WTC11 (cell line): ENCODE data around the gene CADM2. TPM values are rescaled to one million over a fixed set of nuclear protein-coding genes. Genes with fewer than 3 reads are reported as not detected.

ENCODE experiments used
- ATAC-seq: fragments of 200-7000 bp; cut with Tn5 transposase; 2 replicates; pipeline ENCODE4 v1.10.0; 2021; ENCODE audit warnings: mild to moderate bottlenecking, moderate library complexity
- CTCF ChIA-PET: fragments of 300-600 bp; sonication (Branson Sonifier 250); formaldehyde crosslinking; loops from one replicate; lab custom pipeline; 2021; ENCODE audit warnings: antibody characterized with exemption; lab: Charles Lee
- POLR2A ChIA-PET: fragments of 350-600 bp; sonication (Branson Sonifier 250); formaldehyde crosslinking; loops from one replicate; lab custom pipeline; 2021; ENCODE audit warnings: antibody characterized with exemption; lab: Charles Lee
- DNase-seq: peaks from one replicate; pipeline ENCODE4 v3.0.0; 2021; ENCODE audit warnings: low spot score
- H3K27ac Mint-ChIP-seq: 2 replicates; pipeline ENCODE4 v1.8.0; 2021; ENCODE audit warnings: mixed read lengths
- H3K27me3 Mint-ChIP-seq: 2 replicates; pipeline ENCODE4 v1.8.0; 2021; ENCODE audit warnings: low read depth, mild to moderate bottlenecking, moderate library complexity, mixed read lengths
- H3K36me3 Mint-ChIP-seq: 2 replicates; pipeline ENCODE4 v1.8.0; 2021; ENCODE audit warnings: mixed read lengths
- H3K4me1 Mint-ChIP-seq: 2 replicates; pipeline ENCODE4 v1.8.0; 2022; ENCODE audit warnings: mixed read lengths
- H3K4me3 Mint-ChIP-seq: 2 replicates; pipeline ENCODE4 v1.8.0; 2021; ENCODE audit warnings: mild to moderate bottlenecking, moderate library complexity, mixed read lengths
- H3K9me3 Mint-ChIP-seq: 2 replicates; pipeline ENCODE4 v1.8.0; 2021; ENCODE audit warnings: mixed read lengths
- CREM ChIP-seq: sonication (generic); formaldehyde crosslinking; IDR thresholded peaks from 2 replicates; pipeline ENCODE4 v1.8.1; 2022; ENCODE audit warnings: mild to moderate bottlenecking, missing genetic modification reagents, moderate library complexity
- E2F5 ChIP-seq: sonication (generic); formaldehyde crosslinking; IDR thresholded peaks from 2 replicates; pipeline ENCODE4 v1.8.1; 2022; ENCODE audit warnings: mild to moderate bottlenecking, moderate library complexity, missing genetic modification reagents
- FOXK1 ChIP-seq: sonication (generic); formaldehyde crosslinking; IDR thresholded peaks from 2 replicates; pipeline ENCODE4 v1.8.0; 2022; ENCODE audit warnings: mild to moderate bottlenecking, moderate library complexity, missing genetic modification reagents
- GRHL2 ChIP-seq: fragments of 250-450 bp; sonication (Bioruptor Pico); IDR thresholded peaks from 2 replicates; pipeline ENCODE4 v1.8.0; 2022; ENCODE audit warnings: mild to moderate bottlenecking, moderate library complexity; ENCODE audit not compliant: insufficient replicate concordance, severe bottlenecking
- HMGA2 ChIP-seq: fragments of 250-450 bp; sonication (Bioruptor Pico); IDR thresholded peaks from 2 replicates; pipeline ENCODE4 v1.4.0; 2021; ENCODE audit warnings: mild to moderate bottlenecking, moderate library complexity
- IRF2 ChIP-seq: sonication (generic); formaldehyde crosslinking; IDR thresholded peaks from 2 replicates; pipeline ENCODE4 v1.8.0; 2022; ENCODE audit warnings: low read depth, missing genetic modification reagents, borderline replicate concordance
- JAZF1 ChIP-seq: fragments of 250-450 bp; sonication (Bioruptor Pico); IDR thresholded peaks from 2 replicates; pipeline ENCODE4 v1.9.0; 2021; ENCODE audit warnings: moderate library complexity, mild to moderate bottlenecking, inconsistent platforms
- MYBL2 ChIP-seq: sonication (generic); formaldehyde crosslinking; IDR thresholded peaks from 2 replicates; pipeline ENCODE4 v1.8.1; 2023; ENCODE audit warnings: mild to moderate bottlenecking, moderate library complexity, missing genetic modification reagents
- NFATC4 ChIP-seq: fragments of 250-450 bp; sonication (Bioruptor Pico); IDR thresholded peaks from 2 replicates; pipeline ENCODE4 v1.9.0; 2021; ENCODE audit warnings: mild to moderate bottlenecking
- NR2C2 ChIP-seq: sonication (generic); formaldehyde crosslinking; IDR thresholded peaks from 2 replicates; pipeline ENCODE4 v1.8.0; 2022; ENCODE audit warnings: mild to moderate bottlenecking, missing genetic modification reagents
- SMAD3 ChIP-seq: sonication (generic); formaldehyde crosslinking; IDR thresholded peaks from 2 replicates; pipeline ENCODE4 v1.8.0; 2022; ENCODE audit warnings: missing genetic modification reagents, mild to moderate bottlenecking, borderline replicate concordance
- SMAD4 ChIP-seq: sonication (generic); formaldehyde crosslinking; IDR thresholded peaks from 2 replicates; pipeline ENCODE4 v1.8.0; 2022; ENCODE audit warnings: mild to moderate bottlenecking, missing genetic modification reagents
- SOX15 ChIP-seq: fragments of 250-450 bp; sonication (Bioruptor Pico); IDR thresholded peaks from 2 replicates; pipeline ENCODE4 v1.9.0; 2021; ENCODE audit warnings: mild to moderate bottlenecking
- TEAD4 ChIP-seq: sonication (generic); formaldehyde crosslinking; IDR thresholded peaks from 2 replicates; pipeline ENCODE4 v1.8.0; 2022; ENCODE audit warnings: mild to moderate bottlenecking, missing genetic modification reagents
- ZNF232 ChIP-seq: sonication (generic); formaldehyde crosslinking; IDR thresholded peaks from 2 replicates; pipeline ENCODE4 v1.8.0; 2022; ENCODE audit warnings: mild to moderate bottlenecking, missing genetic modification reagents
- ZNF281 ChIP-seq: sonication (generic); formaldehyde crosslinking; IDR thresholded peaks from 2 replicates; pipeline ENCODE4 v1.8.0; 2023; ENCODE audit warnings: mild to moderate bottlenecking, missing genetic modification reagents
- ZNF512 ChIP-seq: sonication (generic); formaldehyde crosslinking; IDR thresholded peaks from 2 replicates; pipeline ENCODE4 v1.8.1; 2022; ENCODE audit warnings: missing genetic modification reagents, borderline replicate concordance
- total RNA-seq: library from RNA; stranded (reverse); gene quantifications from 3 replicates; pipeline ENCODE4 v1.2.3, GENCODE V29; 2021
- TF ChIP-seq, protein P1 (sequence below): fragments of 250-450 bp; sonication (Bioruptor Pico); IDR thresholded peaks from 2 replicates; pipeline ENCODE4 v2.1.2; 2022; ENCODE audit warnings: mild to moderate bottlenecking, moderate library complexity
- TF ChIP-seq, protein P2 (sequence below): sonication (generic); formaldehyde crosslinking; IDR thresholded peaks from 2 replicates; pipeline ENCODE4 v1.8.1; 2023; ENCODE audit warnings: mild to moderate bottlenecking, missing genetic modification reagents, moderate library complexity
- TF ChIP-seq, protein P3 (sequence below): sonication (generic); formaldehyde crosslinking; IDR thresholded peaks from 2 replicates; pipeline ENCODE4 v1.8.1; 2023; ENCODE audit warnings: mild to moderate bottlenecking, missing genetic modification reagents, borderline replicate concordance

The CADM2 gene
- total RNA-seq, 1 experiment from 2014 or later, result 18.8 TPM

GRCh38 chr3:84968701-84969235, 10.0 kb downstream of the CADM2 start:
- ChIA-PET CTCF (no interaction called here), POLR2A (interaction anchor here (1.6 to 1.7 kb wide), 2 partner anchors 9 to 10 kb away, joined by 3 to 5 read pairs; partner anchors contain the start of gene CADM2)
- DNase-seq, result no peak
- Mint-ChIP-seq H3K27me3 (no peaks in the 10 kb centered on the region), H3K4me3 (peak overlapping the region; percentile 39; the same call in 1 of the 2 replicates), H3K36me3 (no peaks in the 10 kb centered on the region), H3K4me1 (peaks cover 82% of the 10 kb centered on the region), H3K9me3 (no peaks in the 10 kb centered on the region), H3K27ac (peak overlapping the region; percentile 66)
- ATAC-seq, result no peak
- TF ChIP-seq MYBL2 (CRISPR knock-in tag), result no peak
- no peak for TF ChIP-seq SMAD3 (CRISPR knock-in tag)
- TF ChIP-seq FOXK1 (CRISPR knock-in tag), result no peak

- Mint-ChIP-seq H3K27me3 (no peaks in the 10 kb centered on the region), H3K4me3 (no peak overlapping the region), H3K4me1 (peaks cover 40% of the 10 kb centered on the region), H3K27ac (no peak overlapping the region), H3K36me3 (no peaks in the 10 kb centered on the region), H3K9me3 (no peaks in the 10 kb centered on the region)
- DNase-seq (no peak), ATAC-seq (no peak)
- POLR2A ChIA-PET, result no interaction called here
- CTCF ChIA-PET, result no interaction called here
- TF ChIP-seq SMAD4 (CRISPR knock-in tag), result no peak
- TF ChIP-seq NFATC4 (CRISPR knock-in tag), result no peak
- TF ChIP-seq ZNF232 (CRISPR knock-in tag), result no peak
- TF ChIP-seq E2F5 (CRISPR knock-in tag), result no peak
- no peak for TF ChIP-seq SOX15 (CRISPR knock-in tag)
- no peak for TF ChIP-seq ZNF281
These were observed 15.6 kb downstream of the CADM2 start for GRCh38 chr3:84974347-84974746.

- ATAC-seq (no peak), DNase-seq (no peak)
- Mint-ChIP-seq H3K36me3 (no peaks in the 10 kb centered on the region), H3K27me3 (no peaks in the 10 kb centered on the region), H3K9me3 (no peaks in the 10 kb centered on the region), H3K4me3 (no peak overlapping the region), H3K27ac (no peak overlapping the region), H3K4me1 (peaks cover 35% of the 10 kb centered on the region)
- POLR2A ChIA-PET, result no interaction called here
- CTCF ChIA-PET, result no interaction called here
- TF ChIP-seq, protein P1, sequence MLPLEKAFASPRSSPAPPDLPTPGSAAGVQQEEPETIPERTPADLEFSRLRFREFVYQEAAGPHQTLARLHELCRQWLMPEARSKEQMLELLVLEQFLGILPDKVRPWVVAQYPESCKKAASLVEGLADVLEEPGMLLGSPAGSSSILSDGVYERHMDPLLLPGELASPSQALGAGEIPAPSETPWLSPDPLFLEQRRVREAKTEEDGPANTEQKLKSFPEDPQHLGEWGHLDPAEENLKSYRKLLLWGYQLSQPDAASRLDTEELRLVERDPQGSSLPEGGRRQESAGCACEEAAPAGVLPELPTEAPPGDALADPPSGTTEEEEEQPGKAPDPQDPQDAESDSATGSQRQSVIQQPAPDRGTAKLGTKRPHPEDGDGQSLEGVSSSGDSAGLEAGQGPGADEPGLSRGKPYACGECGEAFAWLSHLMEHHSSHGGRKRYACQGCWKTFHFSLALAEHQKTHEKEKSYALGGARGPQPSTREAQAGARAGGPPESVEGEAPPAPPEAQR (CRISPR knock-in tag), result no peak
- TF ChIP-seq NR2C2 (CRISPR knock-in tag), result no peak
- TF ChIP-seq IRF2 (CRISPR knock-in tag), result no peak
- TF ChIP-seq HMGA2, result no peak
- TF ChIP-seq, protein P2, sequence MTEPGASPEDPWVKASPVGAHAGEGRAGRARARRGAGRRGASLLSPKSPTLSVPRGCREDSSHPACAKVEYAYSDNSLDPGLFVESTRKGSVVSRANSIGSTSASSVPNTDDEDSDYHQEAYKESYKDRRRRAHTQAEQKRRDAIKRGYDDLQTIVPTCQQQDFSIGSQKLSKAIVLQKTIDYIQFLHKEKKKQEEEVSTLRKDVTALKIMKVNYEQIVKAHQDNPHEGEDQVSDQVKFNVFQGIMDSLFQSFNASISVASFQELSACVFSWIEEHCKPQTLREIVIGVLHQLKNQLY (CRISPR knock-in tag), result no peak
- no peak for TF ChIP-seq E2F5 (CRISPR knock-in tag)
- no peak for TF ChIP-seq GRHL2 (CRISPR knock-in tag)
- no peak for TF ChIP-seq JAZF1 (CRISPR knock-in tag)
- TF ChIP-seq, protein P3, sequence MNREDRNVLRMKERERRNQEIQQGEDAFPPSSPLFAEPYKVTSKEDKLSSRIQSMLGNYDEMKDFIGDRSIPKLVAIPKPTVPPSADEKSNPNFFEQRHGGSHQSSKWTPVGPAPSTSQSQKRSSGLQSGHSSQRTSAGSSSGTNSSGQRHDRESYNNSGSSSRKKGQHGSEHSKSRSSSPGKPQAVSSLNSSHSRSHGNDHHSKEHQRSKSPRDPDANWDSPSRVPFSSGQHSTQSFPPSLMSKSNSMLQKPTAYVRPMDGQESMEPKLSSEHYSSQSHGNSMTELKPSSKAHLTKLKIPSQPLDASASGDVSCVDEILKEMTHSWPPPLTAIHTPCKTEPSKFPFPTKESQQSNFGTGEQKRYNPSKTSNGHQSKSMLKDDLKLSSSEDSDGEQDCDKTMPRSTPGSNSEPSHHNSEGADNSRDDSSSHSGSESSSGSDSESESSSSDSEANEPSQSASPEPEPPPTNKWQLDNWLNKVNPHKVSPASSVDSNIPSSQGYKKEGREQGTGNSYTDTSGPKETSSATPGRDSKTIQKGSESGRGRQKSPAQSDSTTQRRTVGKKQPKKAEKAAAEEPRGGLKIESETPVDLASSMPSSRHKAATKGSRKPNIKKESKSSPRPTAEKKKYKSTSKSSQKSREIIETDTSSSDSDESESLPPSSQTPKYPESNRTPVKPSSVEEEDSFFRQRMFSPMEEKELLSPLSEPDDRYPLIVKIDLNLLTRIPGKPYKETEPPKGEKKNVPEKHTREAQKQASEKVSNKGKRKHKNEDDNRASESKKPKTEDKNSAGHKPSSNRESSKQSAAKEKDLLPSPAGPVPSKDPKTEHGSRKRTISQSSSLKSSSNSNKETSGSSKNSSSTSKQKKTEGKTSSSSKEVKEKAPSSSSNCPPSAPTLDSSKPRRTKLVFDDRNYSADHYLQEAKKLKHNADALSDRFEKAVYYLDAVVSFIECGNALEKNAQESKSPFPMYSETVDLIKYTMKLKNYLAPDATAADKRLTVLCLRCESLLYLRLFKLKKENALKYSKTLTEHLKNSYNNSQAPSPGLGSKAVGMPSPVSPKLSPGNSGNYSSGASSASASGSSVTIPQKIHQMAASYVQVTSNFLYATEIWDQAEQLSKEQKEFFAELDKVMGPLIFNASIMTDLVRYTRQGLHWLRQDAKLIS (CRISPR knock-in tag), result no peak
- no peak for TF ChIP-seq TEAD4 (CRISPR knock-in tag)
- no peak for TF ChIP-seq ZNF512 (CRISPR knock-in tag)
- no peak for TF ChIP-seq CREM
- no peak for TF ChIP-seq NFATC4 (CRISPR knock-in tag)
These were observed 18.2 kb downstream of the CADM2 start for GRCh38 chr3:84977021-84977420.
